ENCODE results near the gene DGKB.

Gene DGKB

DNA sequence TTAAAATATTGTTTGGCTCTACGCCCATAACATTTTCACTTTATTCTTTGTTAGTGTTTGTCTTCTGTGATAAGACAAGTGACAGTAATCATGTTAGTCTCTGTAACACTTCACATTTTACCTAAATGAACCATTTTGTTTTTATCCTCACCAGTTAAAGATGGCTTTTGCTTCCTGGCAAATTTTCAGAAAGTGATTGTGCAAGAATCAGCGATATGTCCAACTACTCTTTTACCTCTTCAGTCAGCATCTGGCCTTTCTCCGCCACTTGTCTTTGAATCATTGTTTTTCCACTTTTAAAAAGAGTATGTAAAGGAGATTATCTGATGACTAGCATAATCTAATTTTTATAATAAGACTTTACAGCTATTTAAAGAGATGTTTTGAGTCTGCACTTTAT is 3.5 kb downstream of the DGKB start:
- Histone ChIP-seq H3K9me3 (ENCODE audit: control insufficient read depth in 1 of 2, low read length in 2 of 2) (no peaks in the 10 kb centered on the region), H3K36me3 (ENCODE audit: control insufficient read depth in 1 of 2, insufficient read depth in 2 of 2, low read length in 2 of 2) (no peaks in the 10 kb centered on the region), H3K27me3 (ENCODE audit: low read depth, low read length) (no peaks in the 10 kb centered on the region), H3K4me3 (ENCODE audit: low read depth in 1 of 2, low read length in 2 of 2) (no peak overlapping the region), H3K27ac (ENCODE audit: low read length) (no peak overlapping the region), H3K4me1 (ENCODE audit: control insufficient read depth in 1 of 2, insufficient read depth in 2 of 2, low read length in 2 of 2) (no peaks in the 10 kb centered on the region)

DNA sequence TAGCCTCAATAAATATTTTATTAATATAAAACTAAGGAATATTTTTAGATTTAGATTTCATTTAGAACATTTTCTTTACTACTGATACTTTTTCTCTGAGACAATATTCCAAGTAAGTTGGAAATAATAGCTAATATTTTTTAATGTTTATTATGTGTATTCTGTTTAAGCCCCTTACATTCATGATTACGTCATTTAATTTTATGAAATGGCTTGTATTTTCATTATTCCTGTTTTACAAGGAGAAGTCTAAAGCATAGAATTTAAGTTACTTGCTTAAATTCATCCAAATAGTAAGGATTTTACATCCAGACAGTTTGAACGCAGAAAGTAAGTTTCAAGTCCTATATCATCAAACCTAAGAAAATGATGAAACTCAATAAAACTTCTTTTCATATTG is 6.1 kb downstream of the DGKB start:
- no peak overlapping the region for H3K27ac ChIP-seq (ENCODE audit: low read length)
- no peaks in the 10 kb centered on the region for H3K27me3 ChIP-seq (ENCODE audit: low read depth, low read length)
- H3K4me3 ChIP-seq (ENCODE audit: low read depth in 1 of 2, low read length in 2 of 2), result no peak overlapping the region
- H3K36me3 ChIP-seq (ENCODE audit: control insufficient read depth in 1 of 2, insufficient read depth in 2 of 2, low read length in 2 of 2), result no peaks in the 10 kb centered on the region
- no peaks in the 10 kb centered on the region for H3K4me1 ChIP-seq (ENCODE audit: control insufficient read depth in 1 of 2, insufficient read depth in 2 of 2, low read length in 2 of 2)
- H3K9me3 ChIP-seq (ENCODE audit: control insufficient read depth in 1 of 2, low read length in 2 of 2), result no peaks in the 10 kb centered on the region

DNA sequence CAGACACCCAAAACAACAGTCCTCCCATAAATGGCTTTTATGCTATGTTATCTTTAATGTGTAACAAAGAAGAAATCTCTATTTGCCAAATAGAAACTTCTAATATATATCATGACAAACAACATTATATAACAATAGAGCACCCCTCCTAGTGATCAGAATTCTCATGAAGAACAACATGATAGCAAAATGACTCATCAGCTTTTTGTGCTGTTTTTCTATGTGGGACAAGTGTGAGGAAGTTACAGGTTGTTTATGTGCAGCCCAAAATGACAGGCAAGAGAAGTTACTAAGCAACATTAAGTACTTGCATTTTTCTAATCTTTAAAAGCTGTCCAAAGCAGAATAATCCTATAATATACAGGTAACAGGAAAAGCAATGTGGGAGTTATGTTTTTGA is 7.7 kb downstream of the DGKB start:
- H3K4me3 ChIP-seq (ENCODE audit: low read depth in 1 of 2, low read length in 2 of 2), result no peak overlapping the region

DNA sequence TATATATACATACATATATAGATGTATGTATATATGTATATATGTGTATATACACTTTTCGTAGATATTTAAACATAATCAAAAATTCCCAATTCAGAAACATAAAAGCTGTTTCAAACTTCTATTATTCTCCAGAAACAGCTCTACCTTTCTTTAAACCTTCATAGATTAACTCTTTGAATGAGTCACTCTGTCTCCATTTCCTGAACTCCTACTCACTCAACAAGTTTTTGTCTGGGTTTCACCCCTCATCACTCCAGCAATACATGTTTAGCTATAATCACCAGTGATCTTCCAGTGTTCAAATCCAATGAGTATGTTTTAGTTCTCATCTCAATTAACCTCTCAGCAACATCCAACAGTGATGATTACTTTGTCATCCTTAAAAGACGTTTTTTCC is 9.6 kb downstream of the DGKB start:
- H3K4me3 ChIP-seq (ENCODE audit: low read depth in 1 of 2, low read length in 2 of 2), result no peak overlapping the region
- H3K27ac ChIP-seq (ENCODE audit: low read length), result no peak overlapping the region
- H3K9me3 ChIP-seq (ENCODE audit: control insufficient read depth in 1 of 2, low read length in 2 of 2), result no peaks in the 10 kb centered on the region
- no peaks in the 10 kb centered on the region for H3K27me3 ChIP-seq (ENCODE audit: low read depth, low read length)
- H3K4me1 ChIP-seq (ENCODE audit: control insufficient read depth in 1 of 2, insufficient read depth in 2 of 2, low read length in 2 of 2), result peaks cover 0 to 3% of the 10 kb centered on the region in 2 donors
- H3K36me3 ChIP-seq (ENCODE audit: control insufficient read depth in 1 of 2, insufficient read depth in 2 of 2, low read length in 2 of 2), result no peaks in the 10 kb centered on the region

More for the DNA sequence above, 7.7 kb downstream of the DGKB start:
- no peaks in the 10 kb centered on the region for H3K9me3 ChIP-seq (ENCODE audit: control insufficient read depth in 1 of 2, low read length in 2 of 2)
- no peaks in the 10 kb centered on the region for H3K4me1 ChIP-seq (ENCODE audit: control insufficient read depth in 1 of 2, insufficient read depth in 2 of 2, low read length in 2 of 2)
- no peaks in the 10 kb centered on the region for H3K36me3 ChIP-seq (ENCODE audit: control insufficient read depth in 1 of 2, insufficient read depth in 2 of 2, low read length in 2 of 2)
- no peaks in the 10 kb centered on the region for H3K27me3 ChIP-seq (ENCODE audit: low read depth, low read length)
- no peak overlapping the region for H3K27ac ChIP-seq (ENCODE audit: low read length)

DNA sequence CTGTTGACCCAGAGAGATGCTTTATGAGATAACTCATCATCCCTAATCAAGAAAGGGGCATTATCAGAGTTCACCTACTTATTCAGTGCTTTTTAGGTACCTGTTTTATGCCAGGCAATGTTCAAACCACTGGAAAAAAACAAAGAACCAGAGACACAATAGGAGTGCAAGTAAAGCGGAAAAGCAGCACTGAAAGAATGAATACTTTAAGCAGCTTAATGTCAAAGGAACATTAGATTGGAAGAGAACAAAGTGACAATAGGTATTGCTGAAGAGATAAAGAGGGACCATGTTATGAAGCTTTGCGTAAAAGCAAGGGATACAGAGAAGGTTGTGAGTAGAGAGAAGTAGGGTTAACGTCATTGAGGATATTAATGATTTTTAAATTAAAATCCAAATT is 11.3 kb downstream of the DGKB start:
- H3K4me3 ChIP-seq (ENCODE audit: low read depth in 1 of 2, low read length in 2 of 2), result no peak overlapping the region
- H3K9me3 ChIP-seq (ENCODE audit: control insufficient read depth in 1 of 2, low read length in 2 of 2), result no peaks in the 10 kb centered on the region
- H3K4me1 ChIP-seq (ENCODE audit: control insufficient read depth in 1 of 2, insufficient read depth in 2 of 2, low read length in 2 of 2), result peaks cover 0 to 4% of the 10 kb centered on the region in 2 donors
- no peaks in the 10 kb centered on the region for H3K36me3 ChIP-seq (ENCODE audit: control insufficient read depth in 1 of 2, insufficient read depth in 2 of 2, low read length in 2 of 2)
- no peak overlapping the region for H3K27ac ChIP-seq (ENCODE audit: low read length)
- no peaks in the 10 kb centered on the region for H3K27me3 ChIP-seq (ENCODE audit: low read depth, low read length)

DNA sequence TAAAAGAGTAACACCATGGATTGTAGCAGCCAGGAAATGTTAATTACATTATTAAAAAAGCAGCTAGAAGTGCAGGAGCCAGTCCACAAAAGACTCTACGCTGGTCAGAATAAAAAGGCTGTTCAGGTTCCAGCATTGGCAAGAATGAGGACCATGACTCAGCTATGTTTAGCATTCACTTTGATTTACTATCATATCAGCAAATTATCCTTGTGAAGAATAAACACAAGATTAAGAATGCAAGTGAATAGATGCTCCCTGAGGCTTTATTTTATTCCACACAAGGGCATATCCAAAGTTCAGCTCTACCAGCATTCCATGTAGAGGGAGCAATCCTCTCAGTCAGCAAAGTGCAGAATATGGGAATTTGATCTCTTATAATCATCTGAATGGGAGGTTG is 13.6 kb downstream of the DGKB start:
- H3K4me3 ChIP-seq (ENCODE audit: low read depth in 1 of 2, low read length in 2 of 2), result no peak overlapping the region

DNA sequence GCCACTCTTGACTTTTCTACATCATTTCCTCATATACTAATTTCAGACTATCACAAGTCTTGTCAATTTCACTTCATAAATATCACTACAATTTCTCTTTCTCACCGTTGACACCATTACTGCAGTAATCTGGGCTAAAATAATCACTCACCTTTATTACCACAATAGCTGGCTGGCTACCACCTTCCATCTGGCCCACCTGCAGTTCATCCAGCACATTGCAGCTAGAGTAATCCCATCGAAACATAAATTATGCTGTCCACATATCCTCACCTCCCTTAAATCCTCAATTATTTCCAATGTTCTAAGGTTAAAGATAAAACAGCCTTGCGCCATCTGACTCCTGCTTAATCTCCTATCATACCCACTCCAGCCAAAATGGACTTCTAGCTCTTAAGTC is 16.0 kb downstream of the DGKB start:
- H3K27ac ChIP-seq (ENCODE audit: low read length), result no peak overlapping the region
- no peaks in the 10 kb centered on the region for H3K27me3 ChIP-seq (ENCODE audit: low read depth, low read length)

More for the DNA sequence above, 13.6 kb downstream of the DGKB start:
- H3K4me1 ChIP-seq (ENCODE audit: control insufficient read depth in 1 of 2, insufficient read depth in 2 of 2, low read length in 2 of 2), result peaks cover 0 to 4% of the 10 kb centered on the region in 2 donors
- no peaks in the 10 kb centered on the region for H3K9me3 ChIP-seq (ENCODE audit: control insufficient read depth in 1 of 2, low read length in 2 of 2)
- no peaks in the 10 kb centered on the region for H3K27me3 ChIP-seq (ENCODE audit: low read depth, low read length)
- no peaks in the 10 kb centered on the region for H3K36me3 ChIP-seq (ENCODE audit: control insufficient read depth in 1 of 2, insufficient read depth in 2 of 2, low read length in 2 of 2)
- no peak overlapping the region for H3K27ac ChIP-seq (ENCODE audit: low read length)

DNA sequence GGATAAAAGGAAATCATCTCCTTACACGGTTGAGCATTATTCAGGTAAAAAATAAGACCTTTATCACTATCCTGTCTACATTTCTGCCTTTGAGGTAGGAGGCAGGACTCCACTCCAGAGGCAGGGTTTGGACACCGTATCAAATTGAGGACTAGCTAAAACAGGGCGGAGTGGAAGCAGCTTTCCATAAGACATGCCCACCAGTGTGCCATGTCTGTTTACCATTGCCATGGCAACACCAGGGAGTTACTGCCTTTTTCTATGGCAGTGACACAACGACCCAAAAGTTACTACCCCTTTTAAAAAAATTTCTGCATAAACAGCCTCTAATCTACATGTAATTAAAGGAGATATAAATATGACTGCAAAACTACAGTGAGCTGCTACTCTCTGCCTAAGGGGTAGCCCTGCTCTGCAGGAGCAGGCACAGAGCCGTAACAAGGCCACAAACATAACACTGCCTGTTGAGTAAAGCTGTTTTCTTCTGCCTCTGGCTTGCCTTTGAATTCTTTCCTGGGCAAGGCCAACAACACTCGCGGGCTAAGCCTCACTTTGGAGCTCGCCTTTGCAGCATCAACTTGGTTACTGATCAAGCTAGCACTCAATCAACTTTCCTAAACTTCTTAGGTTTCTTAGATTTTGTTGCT is 26.5 kb downstream of the DGKB start:
- Histone ChIP-seq H3K36me3 (ENCODE audit: control insufficient read depth in 1 of 2, insufficient read depth in 2 of 2, low read length in 2 of 2) (no peaks in the 10 kb centered on the region), H3K4me1 (ENCODE audit: control insufficient read depth in 1 of 2, insufficient read depth in 2 of 2, low read length in 2 of 2) (no peaks in the 10 kb centered on the region), H3K4me3 (ENCODE audit: low read depth in 1 of 2, low read length in 2 of 2) (no peak overlapping the region), H3K9me3 (ENCODE audit: control insufficient read depth in 1 of 2, low read length in 2 of 2) (no peaks in the 10 kb centered on the region), H3K27me3 (ENCODE audit: low read depth, low read length) (no peaks in the 10 kb centered on the region), H3K27ac (ENCODE audit: low read length) (no peak overlapping the region)

More for the DNA sequence above, 16.0 kb downstream of the DGKB start:
- Histone ChIP-seq H3K9me3 (ENCODE audit: control insufficient read depth in 1 of 2, low read length in 2 of 2) (no peaks in the 10 kb centered on the region), H3K4me1 (ENCODE audit: control insufficient read depth in 1 of 2, insufficient read depth in 2 of 2, low read length in 2 of 2) (peaks cover 0 to 4% of the 10 kb centered on the region in 2 donors), H3K4me3 (ENCODE audit: low read depth in 1 of 2, low read length in 2 of 2) (no peak overlapping the region), H3K36me3 (ENCODE audit: control insufficient read depth in 1 of 2, insufficient read depth in 2 of 2, low read length in 2 of 2) (no peaks in the 10 kb centered on the region)

DNA sequence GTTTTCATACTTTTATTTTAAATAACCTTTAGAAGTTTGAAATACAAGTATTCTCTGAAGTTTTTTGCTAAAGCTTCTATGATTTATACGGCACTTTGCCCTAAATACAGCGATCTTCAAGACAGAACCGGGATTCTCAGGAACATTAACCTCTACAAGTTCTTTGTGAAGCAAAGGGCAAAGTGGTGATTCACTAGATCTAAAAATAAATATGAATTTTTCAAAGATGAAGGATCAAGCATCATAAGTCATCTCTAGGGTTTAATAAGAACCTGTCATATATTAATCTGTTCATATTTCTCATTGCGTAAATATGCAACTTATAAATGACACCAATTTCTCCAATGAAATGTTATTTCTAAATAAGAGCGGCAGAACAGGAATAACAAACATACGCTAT is 30.7 kb downstream of the DGKB start:
- H3K9me3 ChIP-seq (ENCODE audit: control insufficient read depth in 1 of 2, low read length in 2 of 2), result peaks cover 0 to 4% of the 10 kb centered on the region in 2 donors
- no peaks in the 10 kb centered on the region for H3K27me3 ChIP-seq (ENCODE audit: low read depth, low read length)
- no peak overlapping the region for H3K4me3 ChIP-seq (ENCODE audit: low read depth in 1 of 2, low read length in 2 of 2)
- H3K36me3 ChIP-seq (ENCODE audit: control insufficient read depth in 1 of 2, insufficient read depth in 2 of 2, low read length in 2 of 2), result no peaks in the 10 kb centered on the region
- H3K27ac ChIP-seq (ENCODE audit: low read length), result no peak overlapping the region
- peaks cover 0 to 5% of the 10 kb centered on the region in 2 donors for H3K4me1 ChIP-seq (ENCODE audit: control insufficient read depth in 1 of 2, insufficient read depth in 2 of 2, low read length in 2 of 2)

DNA sequence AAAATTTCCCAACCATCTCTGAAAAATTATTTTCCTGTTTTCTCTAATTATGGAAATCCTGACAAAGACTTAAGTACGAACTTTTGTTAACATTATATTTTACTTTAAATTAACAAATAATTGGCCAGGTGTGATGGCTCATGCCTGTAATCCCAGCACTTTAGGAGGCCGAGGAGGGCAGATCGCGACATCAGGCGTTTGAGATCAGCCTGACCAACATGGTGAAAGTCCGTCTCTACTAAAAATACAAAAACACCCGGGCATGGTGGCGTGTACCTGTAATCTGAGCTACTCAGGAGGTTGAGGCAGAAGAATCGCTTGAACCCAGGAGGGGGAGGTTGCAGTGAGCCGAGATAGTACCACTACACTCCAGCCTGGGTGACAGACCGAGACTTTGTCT is 32.2 kb downstream of the DGKB start:
- Histone ChIP-seq H3K4me3 (ENCODE audit: low read depth in 1 of 2, low read length in 2 of 2) (no peak overlapping the region), H3K9me3 (ENCODE audit: control insufficient read depth in 1 of 2, low read length in 2 of 2) (peaks cover 0 to 10% of the 10 kb centered on the region in 2 donors), H3K36me3 (ENCODE audit: control insufficient read depth in 1 of 2, insufficient read depth in 2 of 2, low read length in 2 of 2) (no peaks in the 10 kb centered on the region), H3K27ac (ENCODE audit: low read length) (no peak overlapping the region), H3K27me3 (ENCODE audit: low read depth, low read length) (no peaks in the 10 kb centered on the region), H3K4me1 (ENCODE audit: control insufficient read depth in 1 of 2, insufficient read depth in 2 of 2, low read length in 2 of 2) (peaks cover 0 to 5% of the 10 kb centered on the region in 2 donors)

DNA sequence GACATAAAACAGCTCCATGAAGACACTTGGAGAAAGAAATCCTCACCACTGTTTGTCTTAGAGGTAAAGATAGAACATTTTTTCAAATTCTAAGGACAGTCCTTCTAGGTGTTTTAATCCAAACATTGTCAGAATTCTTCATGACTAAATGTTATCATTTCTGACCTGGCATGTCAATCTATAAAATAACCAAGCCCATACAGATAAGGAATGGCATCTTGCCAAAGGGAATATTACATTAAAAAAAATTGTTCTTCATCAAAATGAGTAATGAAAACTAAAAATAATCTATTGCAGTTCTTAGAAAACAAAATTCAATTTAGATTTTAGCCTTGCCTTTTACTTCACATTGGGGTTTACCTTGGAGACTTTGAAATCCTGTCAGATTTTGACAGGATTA is 33.6 kb downstream of the DGKB start:
- no peaks in the 10 kb centered on the region for H3K36me3 ChIP-seq (ENCODE audit: control insufficient read depth in 1 of 2, insufficient read depth in 2 of 2, low read length in 2 of 2)
- no peak overlapping the region for H3K4me3 ChIP-seq (ENCODE audit: low read depth in 1 of 2, low read length in 2 of 2)
- H3K9me3 ChIP-seq (ENCODE audit: control insufficient read depth in 1 of 2, low read length in 2 of 2), result peaks cover 0 to 13% of the 10 kb centered on the region in 2 donors
- H3K27me3 ChIP-seq (ENCODE audit: low read depth, low read length), result no peaks in the 10 kb centered on the region
- H3K27ac ChIP-seq (ENCODE audit: low read length), result no peak overlapping the region
- H3K4me1 ChIP-seq (ENCODE audit: control insufficient read depth in 1 of 2, insufficient read depth in 2 of 2, low read length in 2 of 2), result peaks cover 0 to 5% of the 10 kb centered on the region in 2 donors

DNA sequence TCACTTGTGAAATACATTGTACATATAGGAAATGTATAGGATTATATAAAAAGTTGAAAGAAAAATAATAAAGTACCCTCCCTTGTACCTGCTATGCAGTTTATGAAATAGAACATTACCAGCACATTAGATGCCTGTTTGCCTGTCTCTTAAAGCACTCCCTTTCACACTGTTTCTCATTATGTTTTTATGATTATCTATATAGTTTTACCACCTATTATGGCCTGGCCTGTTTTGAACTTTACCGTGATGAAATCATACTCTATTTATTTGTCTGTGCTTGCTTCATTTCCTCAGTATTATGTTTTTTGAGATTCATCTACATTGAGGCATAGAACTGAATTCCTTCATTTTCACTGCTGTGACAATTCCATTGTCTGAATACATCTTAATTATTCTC is 41.1 kb downstream of the DGKB start:
- Histone ChIP-seq H3K27me3 (ENCODE audit: low read depth, low read length) (no peaks in the 10 kb centered on the region), H3K4me1 (ENCODE audit: control insufficient read depth in 1 of 2, insufficient read depth in 2 of 2, low read length in 2 of 2) (no peaks in the 10 kb centered on the region), H3K27ac (ENCODE audit: low read length) (no peak overlapping the region), H3K9me3 (ENCODE audit: control insufficient read depth in 1 of 2, low read length in 2 of 2) (peaks cover 0 to 6% of the 10 kb centered on the region in 2 donors), H3K4me3 (ENCODE audit: low read depth in 1 of 2, low read length in 2 of 2) (no peak overlapping the region), H3K36me3 (ENCODE audit: control insufficient read depth in 1 of 2, insufficient read depth in 2 of 2, low read length in 2 of 2) (no peaks in the 10 kb centered on the region)

Data from muscle layer of duodenum (tissue), 2 donors.